ENCODE data around the gene NOS1AP.

Gene NOS1AP

DNA sequence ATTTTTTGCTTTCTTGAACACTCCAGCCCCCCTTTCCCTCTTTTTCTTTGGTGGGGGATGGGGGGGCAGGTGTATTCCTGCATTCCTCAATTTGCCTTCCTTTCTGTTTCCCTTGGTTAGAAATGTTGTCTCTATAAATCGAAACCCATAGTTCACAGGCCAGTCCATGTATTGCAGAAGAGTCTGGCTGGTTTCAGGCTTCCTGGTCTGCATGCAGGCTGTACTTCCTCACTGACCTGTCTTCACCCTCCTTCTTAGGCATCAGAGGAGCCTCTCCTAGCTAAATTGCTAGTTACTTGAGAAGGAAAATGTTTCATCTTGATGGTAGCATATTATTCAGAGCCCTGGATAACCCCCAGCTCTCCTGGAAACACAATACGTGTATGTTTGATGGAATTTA lies 167.1 kb downstream of the NOS1AP start:
- no peak for DNase-seq (ENCODE audit: low read depth in 1 of 2, low spot score in 1 of 2)
- in situ Hi-C loops (cut with HindIII; ENCODE audit: low pct_unique_long_range_greater_than_20kb, low sequenced_read_pairs) = no loop called here
- TF ChIP-seq JUND (IDR thresholded peaks at IDR 0.05; ENCODE audit: low read depth) = no peak

- in situ Hi-C loops (cut with HindIII; ENCODE audit: low pct_unique_long_range_greater_than_20kb, low sequenced_read_pairs) = no loop called here
- peak; percentile 49; the same call in 1 of the 2 replicates for TF ChIP-seq JUND (IDR thresholded peaks at IDR 0.05; ENCODE audit: low read depth)
- peak; percentile 16 to 64 for DNase-seq (ENCODE audit: low read depth in 1 of 2, low spot score in 1 of 2)
These were observed 171.1 kb downstream of the NOS1AP start for GRCh38 chr1:162240577-162240976.

DNA sequence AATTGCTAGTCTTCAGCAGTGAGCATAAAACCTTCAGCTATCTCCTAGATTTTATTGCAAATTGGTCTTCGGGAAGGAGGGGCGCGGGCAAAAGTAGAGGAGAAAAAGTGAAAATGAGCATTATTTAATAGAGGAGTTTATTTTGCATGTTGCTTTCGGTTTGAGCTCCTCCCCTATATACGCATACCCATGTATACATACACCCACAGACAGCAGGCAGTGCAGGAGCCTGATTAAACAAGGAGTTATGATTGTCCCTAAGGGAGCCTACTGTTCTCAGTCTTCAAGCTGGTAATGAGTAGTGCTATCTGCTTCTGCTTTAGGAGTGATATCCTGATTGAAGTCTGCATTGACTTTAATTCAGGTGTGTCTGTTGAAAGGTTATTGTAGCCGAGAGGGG lies 173.3 kb downstream of the NOS1AP start:
- TF ChIP-seq JUND (IDR thresholded peaks at IDR 0.05; ENCODE audit: low read depth) = no peak
- in situ Hi-C loops (cut with HindIII; ENCODE audit: low pct_unique_long_range_greater_than_20kb, low sequenced_read_pairs) = no loop called here

GRCh38 chr1:162248854-162249535 lies 179.5 kb downstream of the NOS1AP start:
- in situ Hi-C loops (cut with HindIII; ENCODE audit: low pct_unique_long_range_greater_than_20kb, low sequenced_read_pairs) = no loop called here
- no peak for TF ChIP-seq JUND (IDR thresholded peaks at IDR 0.05; ENCODE audit: low read depth)
- DNase-seq (ENCODE audit: low read depth in 1 of 2, low spot score in 1 of 2) = no peak

More for the DNA sequence above, 173.3 kb downstream of the NOS1AP start:
- DNase-seq (ENCODE audit: low read depth in 1 of 2, low spot score in 1 of 2) = no peak

- peak in 1 of 2 experiments; percentile 27 for DNase-seq (ENCODE audit: low read depth in 1 of 2, low spot score in 1 of 2)
- TF ChIP-seq JUND (IDR thresholded peaks at IDR 0.05; ENCODE audit: low read depth) = no peak
- in situ Hi-C loops (cut with HindIII; ENCODE audit: low pct_unique_long_range_greater_than_20kb, low sequenced_read_pairs) = no loop called here
These were observed 180.7 kb downstream of the NOS1AP start for GRCh38 chr1:162250004-162250730.

DNA sequence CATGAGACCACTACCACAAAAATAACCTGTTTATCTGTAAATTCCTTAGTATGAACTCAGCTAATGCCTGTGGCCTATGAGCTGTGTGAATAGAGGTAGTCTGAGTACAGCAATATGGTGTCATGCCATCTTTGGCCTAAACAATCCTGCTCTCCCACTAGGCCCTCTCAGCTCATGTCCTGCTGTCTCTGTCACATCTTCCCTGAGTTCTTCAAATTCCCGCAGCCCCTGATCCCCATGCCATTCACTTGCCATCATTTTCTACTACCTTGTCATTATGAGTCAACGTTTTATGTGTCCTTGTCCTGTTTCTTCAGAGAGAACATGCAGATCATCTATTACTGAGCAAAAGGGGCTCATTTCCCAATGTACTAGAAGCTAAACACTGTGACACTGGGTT lies 181.6 kb downstream of the NOS1AP start:
- no peak for DNase-seq (ENCODE audit: low read depth in 1 of 2, low spot score in 1 of 2)
- no peak for TF ChIP-seq JUND (IDR thresholded peaks at IDR 0.05; ENCODE audit: low read depth)
- in situ Hi-C loops (cut with HindIII; ENCODE audit: low pct_unique_long_range_greater_than_20kb, low sequenced_read_pairs) = no loop called here

- in situ Hi-C loops (cut with HindIII; ENCODE audit: low pct_unique_long_range_greater_than_20kb, low sequenced_read_pairs) = no loop called here
- no peak for DNase-seq (ENCODE audit: low read depth in 1 of 2, low spot score in 1 of 2)
- no peak for TF ChIP-seq JUND (IDR thresholded peaks at IDR 0.05; ENCODE audit: low read depth)
These were observed 182.7 kb downstream of the NOS1AP start for GRCh38 chr1:162252214-162252613.

DNA sequence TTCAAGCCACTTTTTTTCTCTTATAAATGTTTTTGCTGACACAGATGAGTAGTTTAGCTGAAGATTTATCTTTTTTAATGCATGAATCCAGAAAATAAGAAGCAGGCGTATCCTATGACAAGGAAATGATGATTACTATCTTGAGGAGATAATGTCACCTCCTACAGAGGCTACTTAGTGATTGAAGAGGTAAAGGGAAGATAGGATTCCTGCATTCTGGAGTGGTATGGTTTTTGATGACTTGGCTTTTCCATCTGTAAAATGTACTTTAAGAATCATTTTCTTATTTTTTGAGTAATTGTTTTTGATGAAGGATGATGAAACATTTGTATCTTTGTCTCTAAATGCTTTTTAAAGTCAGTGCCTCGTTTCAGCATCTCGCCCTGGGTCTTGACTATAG lies 184.3 kb downstream of the NOS1AP start:
- no peak for TF ChIP-seq JUND (IDR thresholded peaks at IDR 0.05; ENCODE audit: low read depth)
- in situ Hi-C loops (cut with HindIII; ENCODE audit: low pct_unique_long_range_greater_than_20kb, low sequenced_read_pairs) = no loop called here
- DNase-seq (ENCODE audit: low read depth in 1 of 2, low spot score in 1 of 2) = no peak

DNA sequence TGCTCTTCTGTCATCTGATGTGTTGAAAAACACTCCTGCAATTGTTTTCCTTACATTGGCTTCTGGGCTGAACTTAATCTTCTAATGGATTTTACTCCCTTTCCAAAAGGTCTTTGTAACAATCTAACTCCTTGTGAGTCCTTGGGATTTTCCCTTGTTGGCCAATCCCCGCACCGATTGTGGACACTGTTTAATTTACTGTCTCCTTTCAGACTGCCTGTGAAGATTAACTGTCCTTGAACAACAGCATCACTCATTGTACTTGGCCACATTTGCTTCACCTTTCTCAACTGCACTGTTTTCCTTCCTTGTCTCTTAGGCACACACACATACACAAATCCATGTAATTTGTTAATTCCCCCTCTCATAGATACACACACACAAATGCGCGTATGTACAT lies 186.8 kb downstream of the NOS1AP start:
- in situ Hi-C loops (cut with HindIII; ENCODE audit: low pct_unique_long_range_greater_than_20kb, low sequenced_read_pairs) = no loop called here
- DNase-seq (ENCODE audit: low read depth in 1 of 2, low spot score in 1 of 2) = no peak
- TF ChIP-seq JUND (IDR thresholded peaks at IDR 0.05; ENCODE audit: low read depth) = no peak

GRCh38 chr1:162258394-162258793 lies 188.9 kb downstream of the NOS1AP start:
- in situ Hi-C loops (cut with HindIII; ENCODE audit: low pct_unique_long_range_greater_than_20kb, low sequenced_read_pairs) = no loop called here
- DNase-seq (ENCODE audit: low read depth in 1 of 2, low spot score in 1 of 2) = no peak
- TF ChIP-seq JUND (IDR thresholded peaks at IDR 0.05; ENCODE audit: low read depth) = no peak

- in situ Hi-C loops (cut with HindIII; ENCODE audit: low pct_unique_long_range_greater_than_20kb, low sequenced_read_pairs) = no loop called here
- no peak for TF ChIP-seq JUND (IDR thresholded peaks at IDR 0.05; ENCODE audit: low read depth)
- no peak for DNase-seq (ENCODE audit: low read depth in 1 of 2, low spot score in 1 of 2)
These were observed 190.5 kb downstream of the NOS1AP start for GRCh38 chr1:162259894-162260455.

GRCh38 chr1:162264108-162264507 lies 194.6 kb downstream of the NOS1AP start:
- in situ Hi-C loops (cut with HindIII; ENCODE audit: low pct_unique_long_range_greater_than_20kb, low sequenced_read_pairs) = no loop called here
- no peak for DNase-seq (ENCODE audit: low read depth in 1 of 2, low spot score in 1 of 2)
- no peak for TF ChIP-seq JUND (IDR thresholded peaks at IDR 0.05; ENCODE audit: low read depth)

DNA sequence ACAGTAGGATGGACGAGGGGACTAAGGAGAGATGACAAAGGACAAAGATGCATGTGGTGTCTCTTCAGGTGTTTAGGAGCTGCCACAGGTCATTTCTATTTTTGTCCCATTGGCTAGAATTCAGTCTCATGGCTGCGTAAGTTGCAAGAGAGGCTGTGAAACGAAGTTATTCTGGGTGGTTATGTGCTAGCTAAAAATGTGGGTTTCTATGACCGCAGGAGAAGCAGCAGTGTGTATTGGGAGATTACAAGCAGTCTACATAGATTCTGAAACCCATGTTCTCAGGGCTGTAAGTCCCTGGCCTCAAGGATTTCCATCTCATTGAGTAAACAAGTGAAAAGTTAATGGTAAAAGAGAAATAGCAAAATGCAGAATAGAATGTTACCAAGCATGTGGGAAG lies 196.5 kb downstream of the NOS1AP start:
- no peak for DNase-seq (ENCODE audit: low read depth in 1 of 2, low spot score in 1 of 2)
- no peak for TF ChIP-seq JUND (IDR thresholded peaks at IDR 0.05; ENCODE audit: low read depth)
- in situ Hi-C loops (cut with HindIII; ENCODE audit: low pct_unique_long_range_greater_than_20kb, low sequenced_read_pairs) = no loop called here

Data from T47D (cell line).